Measurements from ENCODE around the gene ADCY10. TPM values are rescaled to one million over a fixed set of nuclear protein-coding genes. Genes with fewer than 3 reads are reported as not detected.

ADCY10 gene
- total RNA-seq, 1 experiment from 2014 or later = 0.35 TPM

- no peak for DNase-seq (ENCODE audit: unreplicated experiment)
- H3K36me3 Mint-ChIP-seq (ENCODE audit: insufficient read depth, unreplicated experiment) = peaks cover 28% of the 10 kb centered on the region
- CTCF ChIA-PET = interaction anchor here (0.6 to 1.0 kb wide), 3 partner anchors 112 to 225 kb away, joined by 3 to 4 read pairs (median 4); no protein-coding TSS in a partner anchor
Observed at GRCh38 chr1:167940264-167940663, 26.3 kb upstream of the ADCY10 start.

GRCh38 chr1:167938080-167938636, 24.2 kb upstream of the ADCY10 start:
- H3K36me3 Mint-ChIP-seq (ENCODE audit: insufficient read depth, unreplicated experiment) = peaks cover 16% of the 10 kb centered on the region
- H3K27me3 Mint-ChIP-seq (ENCODE audit: insufficient read depth, unreplicated experiment) = no peaks in the 10 kb centered on the region
- no peak for DNase-seq (ENCODE audit: unreplicated experiment)
- TF ChIP-seq, protein P1, sequence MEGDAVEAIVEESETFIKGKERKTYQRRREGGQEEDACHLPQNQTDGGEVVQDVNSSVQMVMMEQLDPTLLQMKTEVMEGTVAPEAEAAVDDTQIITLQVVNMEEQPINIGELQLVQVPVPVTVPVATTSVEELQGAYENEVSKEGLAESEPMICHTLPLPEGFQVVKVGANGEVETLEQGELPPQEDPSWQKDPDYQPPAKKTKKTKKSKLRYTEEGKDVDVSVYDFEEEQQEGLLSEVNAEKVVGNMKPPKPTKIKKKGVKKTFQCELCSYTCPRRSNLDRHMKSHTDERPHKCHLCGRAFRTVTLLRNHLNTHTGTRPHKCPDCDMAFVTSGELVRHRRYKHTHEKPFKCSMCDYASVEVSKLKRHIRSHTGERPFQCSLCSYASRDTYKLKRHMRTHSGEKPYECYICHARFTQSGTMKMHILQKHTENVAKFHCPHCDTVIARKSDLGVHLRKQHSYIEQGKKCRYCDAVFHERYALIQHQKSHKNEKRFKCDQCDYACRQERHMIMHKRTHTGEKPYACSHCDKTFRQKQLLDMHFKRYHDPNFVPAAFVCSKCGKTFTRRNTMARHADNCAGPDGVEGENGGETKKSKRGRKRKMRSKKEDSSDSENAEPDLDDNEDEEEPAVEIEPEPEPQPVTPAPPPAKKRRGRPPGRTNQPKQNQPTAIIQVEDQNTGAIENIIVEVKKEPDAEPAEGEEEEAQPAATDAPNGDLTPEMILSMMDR (IDR thresholded peaks at IDR 0.05; ENCODE audit: unreplicated experiment) = no peak
- CTCF ChIA-PET = interaction anchor here (1.1 kb wide), 1 partner anchor 215 kb away, joined by 3 read pairs; no protein-coding TSS in a partner anchor
- peak overlapping the region; percentile 85 for H3K27ac Mint-ChIP-seq (ENCODE audit: low read depth, unreplicated experiment)
- BruUV-seq (replicated peaks) = TSS peak; percentile 43
- intact Hi-C loops (cut with micrococcal nuclease) = loop anchor here (2.0 kb wide), 1 partner anchor 337 kb away; no protein-coding TSS in a partner anchor
- POLR2A ChIA-PET = interaction anchor here (0.6 to 10.7 kb wide), 23 partner anchors 7 to 986 kb away, joined by 3 to 175 read pairs (median 4); partner anchors contain the start of genes ADCY10 and MPZL1
- peaks cover 18% of the 10 kb centered on the region for H3K4me1 Mint-ChIP-seq (ENCODE audit: insufficient read depth, unreplicated experiment)
- no peaks in the 10 kb centered on the region for H3K9me3 Mint-ChIP-seq (ENCODE audit: unreplicated experiment)
- H3K4me3 Mint-ChIP-seq (ENCODE audit: unreplicated experiment) = peak overlapping the region; percentile 81

More at GRCh38 chr1:167940264-167940663, 26.3 kb upstream of the ADCY10 start:
- Mint-ChIP-seq H3K4me1 (ENCODE audit: insufficient read depth, unreplicated experiment) (peaks cover 9% of the 10 kb centered on the region), H3K9me3 (ENCODE audit: unreplicated experiment) (no peaks in the 10 kb centered on the region), H3K4me3 (ENCODE audit: unreplicated experiment) (no peak overlapping the region), H3K27me3 (ENCODE audit: insufficient read depth, unreplicated experiment) (no peaks in the 10 kb centered on the region), H3K27ac (ENCODE audit: low read depth, unreplicated experiment) (no peak overlapping the region)
- BruUV-seq (replicated peaks) = no TSS peak
- POLR2A ChIA-PET = interaction anchor here (0.9 to 10.7 kb wide), 4 partner anchors 9 to 142 kb away, joined by 3 to 175 read pairs (median 78); partner anchors contain the start of gene ADCY10
- intact Hi-C loops (cut with micrococcal nuclease) = no loop called here
- TF ChIP-seq, protein P1 (IDR thresholded peaks at IDR 0.05; ENCODE audit: unreplicated experiment) = no peak

- no peak for DNase-seq (ENCODE audit: unreplicated experiment)
- Mint-ChIP-seq H3K4me1 (ENCODE audit: insufficient read depth, unreplicated experiment) (peaks cover 18% of the 10 kb centered on the region), H3K9me3 (ENCODE audit: unreplicated experiment) (no peaks in the 10 kb centered on the region), H3K27ac (ENCODE audit: low read depth, unreplicated experiment) (peak overlapping the region; percentile 85), H3K4me3 (ENCODE audit: unreplicated experiment) (peak overlapping the region; percentile 81), H3K27me3 (ENCODE audit: insufficient read depth, unreplicated experiment) (no peaks in the 10 kb centered on the region), H3K36me3 (ENCODE audit: insufficient read depth, unreplicated experiment) (peaks cover 16% of the 10 kb centered on the region)
- POLR2A ChIA-PET = interaction anchor here (0.6 to 10.7 kb wide), 32 partner anchors 8 to 1430 kb away, joined by 3 to 175 read pairs (median 4); partner anchors contain the start of genes ADCY10, BLZF1, CREG1 and MPZL1
- CTCF ChIA-PET = interaction anchor here (0.7 to 1.4 kb wide), 4 partner anchors 174 to 330 kb away, joined by 3 to 4 read pairs (median 4); no protein-coding TSS in a partner anchor
- no TSS peak for BruUV-seq (replicated peaks)
- intact Hi-C loops (cut with micrococcal nuclease) = loop anchor here (2.0 kb wide), 3 partner anchors 141 to 337 kb away; no protein-coding TSS in a partner anchor
- TF ChIP-seq, protein P1 (IDR thresholded peaks at IDR 0.05; ENCODE audit: unreplicated experiment) = no peak
Observed at GRCh38 chr1:167937709-167938010, 23.7 kb upstream of the ADCY10 start.

DNA sequence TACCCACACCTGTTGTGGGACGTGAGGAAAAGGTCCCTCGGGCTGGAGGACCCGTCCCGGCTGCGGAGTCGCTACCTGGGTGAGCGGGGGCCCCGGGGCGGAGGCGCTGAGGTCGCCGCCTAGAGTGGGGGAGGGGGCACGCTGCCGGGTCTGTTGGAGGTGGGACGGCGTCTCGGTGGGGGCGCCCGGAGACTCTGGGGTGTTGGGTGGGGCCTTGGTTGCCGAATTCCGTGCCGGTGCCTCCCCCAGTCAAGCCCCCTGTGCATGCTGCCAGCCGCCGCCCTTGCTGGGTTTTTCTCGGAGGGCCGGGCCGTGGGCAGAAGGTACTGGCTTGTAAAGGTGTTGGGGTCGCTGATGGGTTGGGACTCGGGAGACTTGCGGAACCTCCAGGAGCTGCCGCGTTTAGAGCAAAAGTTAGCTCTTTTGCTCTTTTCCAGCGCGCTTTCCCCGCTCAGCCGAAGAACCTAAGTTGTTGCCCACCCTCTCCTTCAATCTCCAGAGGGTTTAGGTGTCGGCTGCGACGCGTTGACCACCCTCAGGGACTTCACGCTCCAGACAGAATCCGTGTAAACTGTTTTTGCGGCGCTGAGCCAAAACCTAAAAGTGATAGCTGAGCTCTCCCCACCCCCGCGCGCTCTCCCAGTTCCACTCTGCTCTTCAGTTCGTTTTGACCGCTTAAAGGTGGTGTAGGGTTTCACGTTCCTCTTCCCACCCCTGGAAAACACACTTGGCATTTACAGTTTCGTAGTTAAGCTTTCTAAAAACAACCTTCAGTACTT, 23.2 kb upstream of the ADCY10 start, which contains the start of gene MPC2:
TSS of gene MPC2 (minus strand) at position 143 of the 779 bp plus-strand sequence. CDS start 1,231 bp downstream, outside the sequence.
- H3K27me3 Mint-ChIP-seq (ENCODE audit: insufficient read depth, unreplicated experiment) = no peaks in the 10 kb centered on the region
- peak within 1 kb of the TSS; percentile 85 for H3K27ac Mint-ChIP-seq (ENCODE audit: low read depth, unreplicated experiment)
- intact Hi-C loops (cut with micrococcal nuclease) = loop anchor here (1.0 to 2.0 kb wide), 6 partner anchors 15 to 222 kb away; partner anchors contain the start of gene MPZL1
- POLR2A ChIA-PET = interaction anchor here (0.6 to 10.7 kb wide), 46 partner anchors 8 to 1431 kb away, joined by 3 to 175 read pairs (median 4); partner anchors contain the start of genes ADCY10, BLZF1, CREG1 and GPR161
- no TSS peak for BruUV-seq (replicated peaks)
- CTCF ChIA-PET = interaction anchor here (0.6 to 1.4 kb wide), 7 partner anchors 19 to 1954 kb away, joined by 3 to 4 read pairs (median 3); no protein-coding TSS in a partner anchor
- H3K4me1 Mint-ChIP-seq (ENCODE audit: insufficient read depth, unreplicated experiment) = peaks cover 18% of the 10 kb centered on the region
- peak; percentile 96 for DNase-seq (ENCODE audit: unreplicated experiment)
- TF ChIP-seq, protein P1 (IDR thresholded peaks at IDR 0.05; ENCODE audit: unreplicated experiment) = no peak
- no peaks in the 10 kb centered on the region for H3K9me3 Mint-ChIP-seq (ENCODE audit: unreplicated experiment)
- H3K4me3 Mint-ChIP-seq (ENCODE audit: unreplicated experiment) = peak within 1 kb of the TSS; percentile 81
- H3K36me3 Mint-ChIP-seq (ENCODE audit: insufficient read depth, unreplicated experiment) = peaks cover 16% of the 10 kb centered on the region
